Endothelial cell of umbilical vein (primary cell): ENCODE results near the gene TOX4.

Source experiments
- FOS ChIP-seq: IDR thresholded peaks from 2 replicates; pipeline ENCODE4 v1.6.1; 2011; ENCODE audit warnings: mild to moderate bottlenecking, low read length, moderate library complexity, borderline replicate concordance; ENCODE audit not compliant: insufficient read depth
- TF ChIP-seq, protein P1 (sequence below), 2 donors: IDR thresholded peaks; 1 replicate in 1 of 2; 2 replicates in 1 of 2; pipeline ENCODE4 v1.5.1; 2011; ENCODE audit warnings: low read length in 2 of 2, mild to moderate bottlenecking in 2 of 2, moderate library complexity in 2 of 2, control low read depth in 1 of 2, inconsistent platforms in 1 of 2, low read depth in 1 of 2; ENCODE audit not compliant: insufficient read depth in 1 of 2; ENCODE audit errors: extremely low read depth in 1 of 2
- TF ChIP-seq, protein P2 (sequence below): IDR thresholded peaks from 2 replicates; pipeline ENCODE4 v1.6.1; 2011; ENCODE audit not compliant: insufficient read depth, insufficient read length

DNA sequence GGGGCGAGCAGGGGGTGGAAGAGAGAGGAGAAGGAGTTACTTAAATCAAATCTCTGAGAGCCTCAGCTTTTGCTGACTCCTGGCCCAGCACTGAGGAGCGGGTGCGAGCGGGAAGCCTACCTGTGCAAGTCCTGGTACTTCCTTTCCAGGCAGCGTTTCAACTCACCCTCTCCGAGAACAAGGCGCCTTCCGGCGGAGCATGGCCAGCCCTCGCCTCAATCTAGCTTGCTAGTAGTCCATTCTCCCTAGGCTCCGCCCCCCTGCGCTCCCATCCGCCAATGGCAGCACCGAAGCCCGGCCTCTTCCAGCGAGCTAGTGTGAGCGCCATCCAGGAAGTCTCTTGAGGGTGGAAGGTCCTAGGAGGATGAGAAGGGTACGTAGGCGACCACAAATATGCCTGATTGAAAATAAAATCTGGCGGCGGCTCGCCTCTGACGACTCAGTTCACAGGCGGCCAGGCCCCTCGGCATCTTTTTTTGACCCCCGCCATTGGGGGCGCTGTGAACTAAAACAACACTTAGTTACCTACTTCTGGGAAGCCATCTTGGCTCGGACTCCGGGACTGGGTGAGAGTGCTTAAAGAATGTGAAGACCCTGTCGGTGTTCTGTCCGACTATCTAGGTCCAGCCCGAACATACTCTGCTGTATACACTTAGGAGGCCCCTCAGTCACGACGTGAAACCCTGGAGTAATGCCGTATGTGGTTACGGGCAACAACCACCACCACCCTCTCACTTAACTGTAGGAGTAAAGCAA lies 20.9 kb upstream of the TOX4 start, which contains the start of gene CHD8:
- TF ChIP-seq, protein P1, sequence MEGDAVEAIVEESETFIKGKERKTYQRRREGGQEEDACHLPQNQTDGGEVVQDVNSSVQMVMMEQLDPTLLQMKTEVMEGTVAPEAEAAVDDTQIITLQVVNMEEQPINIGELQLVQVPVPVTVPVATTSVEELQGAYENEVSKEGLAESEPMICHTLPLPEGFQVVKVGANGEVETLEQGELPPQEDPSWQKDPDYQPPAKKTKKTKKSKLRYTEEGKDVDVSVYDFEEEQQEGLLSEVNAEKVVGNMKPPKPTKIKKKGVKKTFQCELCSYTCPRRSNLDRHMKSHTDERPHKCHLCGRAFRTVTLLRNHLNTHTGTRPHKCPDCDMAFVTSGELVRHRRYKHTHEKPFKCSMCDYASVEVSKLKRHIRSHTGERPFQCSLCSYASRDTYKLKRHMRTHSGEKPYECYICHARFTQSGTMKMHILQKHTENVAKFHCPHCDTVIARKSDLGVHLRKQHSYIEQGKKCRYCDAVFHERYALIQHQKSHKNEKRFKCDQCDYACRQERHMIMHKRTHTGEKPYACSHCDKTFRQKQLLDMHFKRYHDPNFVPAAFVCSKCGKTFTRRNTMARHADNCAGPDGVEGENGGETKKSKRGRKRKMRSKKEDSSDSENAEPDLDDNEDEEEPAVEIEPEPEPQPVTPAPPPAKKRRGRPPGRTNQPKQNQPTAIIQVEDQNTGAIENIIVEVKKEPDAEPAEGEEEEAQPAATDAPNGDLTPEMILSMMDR (IDR thresholded peaks at IDR 0.05; ENCODE audit: extremely low read depth in 1 of 2, insufficient read depth in 1 of 2, low read depth in 1 of 2, low read length in 2 of 2) = peak; percentile 69 to 70
- no peak for TF ChIP-seq FOS
- TF ChIP-seq, protein P2, sequence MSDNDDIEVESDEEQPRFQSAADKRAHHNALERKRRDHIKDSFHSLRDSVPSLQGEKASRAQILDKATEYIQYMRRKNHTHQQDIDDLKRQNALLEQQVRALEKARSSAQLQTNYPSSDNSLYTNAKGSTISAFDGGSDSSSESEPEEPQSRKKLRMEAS = peak; percentile 2
